H1 (cell line): ENCODE results near the gene ZSWIM7. TPM values are rescaled to one million over a fixed set of nuclear protein-coding genes. Genes with fewer than 3 reads are reported as not detected.

Experiments
- CTCF ChIA-PET: fragments of 300-600 bp; sonication (Branson Sonifier 250); formaldehyde crosslinking; loops from one replicate; lab custom pipeline; 2021; ENCODE audit not compliant: partially characterized antibody; lab: Charles Lee
- POLR2A ChIA-PET: fragments of 300-600 bp; sonication (Branson Sonifier 250); formaldehyde crosslinking; loops from one replicate; lab custom pipeline; 2021; ENCODE audit warnings: inconsistent platforms; ENCODE audit not compliant: partially characterized antibody; lab: Charles Lee
- DNase-seq, 2 experiments: peaks; one replicate each; pipeline versions ENCODE4 v3.0.0 to v3.0.0-alpha.2; 2010 to 2022; ENCODE audit warnings: low spot score in 2 of 2, low read depth in 1 of 2, mixed read lengths in 1 of 2
- FAIRE-seq: peaks from 2 replicates; lab custom pipeline; 2011; peaks lifted over from hg19 to GRCh38; lab: Jason Lieb, UNC
- H2AFZ ChIP-seq: 2 replicates; pipeline ENCODE4 v1.8.1; 2012; ENCODE audit warnings: low read length, inconsistent platforms
- H2AK5ac ChIP-seq: 2 replicates; pipeline ENCODE4 v1.6.1; 2013; ENCODE audit warnings: low read depth, low read length
- H2BK120ac ChIP-seq: replicated peaks from 2 replicates; pipeline ENCODE3; 2013; ENCODE audit warnings: low read depth, low read length, inconsistent platforms
- H2BK12ac ChIP-seq: 2 replicates; pipeline ENCODE4 v1.6.1; 2013; ENCODE audit warnings: low read depth, low read length
- H2BK15ac ChIP-seq: 2 replicates; pipeline ENCODE4 v1.6.1; 2013; ENCODE audit warnings: low read length
- H2BK20ac ChIP-seq: 2 replicates; pipeline ENCODE4 v1.6.1; 2013; ENCODE audit warnings: low read length
- H2BK5ac ChIP-seq: 2 replicates; pipeline ENCODE4 v1.6.1; 2013; ENCODE audit warnings: low read depth, low read length
- H3K14ac ChIP-seq: 2 replicates; pipeline ENCODE4 v1.6.1; 2013; ENCODE audit warnings: inconsistent platforms; ENCODE audit not compliant: insufficient read length
- H3K18ac ChIP-seq: 2 replicates; pipeline ENCODE4 v1.6.1; 2013; ENCODE audit warnings: low read length; ENCODE audit errors: extremely low read depth
- H3K23ac ChIP-seq: 2 replicates; pipeline ENCODE4 v1.6.1; 2013; ENCODE audit warnings: inconsistent platforms; ENCODE audit not compliant: insufficient read length
- H3K23me2 ChIP-seq: 2 replicates; pipeline ENCODE4 v1.6.1; 2013; ENCODE audit warnings: low read depth, low read length
- H3K27ac ChIP-seq: 2 replicates; pipeline ENCODE4 v1.6.1; 2011; ENCODE audit warnings: low read depth, low read length, inconsistent platforms
- H3K27me3 ChIP-seq, 4 experiments: replicated peaks in 1 of 4; 1 replicate in 1 of 4; 2 replicates in 3 of 4; pipeline versions ENCODE4 v1.6.1 to v1.8.1; 2011 to 2013; ENCODE audit warnings: low read length in 3 of 4, mild to moderate bottlenecking in 3 of 4, inconsistent platforms in 2 of 4, mixed read lengths in 2 of 4, moderate library complexity in 1 of 4; ENCODE audit not compliant: control insufficient read depth in 3 of 4, insufficient read depth in 3 of 4; ENCODE audit errors: extremely low read depth in 1 of 4
- H3K36me3 ChIP-seq, 4 experiments: 2 replicates each; pipeline versions ENCODE4 v1.6.1 to v1.8.1; 2011 to 2013; ENCODE audit warnings: mild to moderate bottlenecking in 4 of 4, low read length in 3 of 4, moderate library complexity in 2 of 4, control low read depth in 1 of 4, inconsistent platforms in 1 of 4; ENCODE audit not compliant: insufficient read depth in 4 of 4, control insufficient read depth in 2 of 4
- H3K4ac ChIP-seq: replicated peaks from 2 replicates; pipeline ENCODE3; 2013; ENCODE audit warnings: low read length, low read depth, mixed read lengths, inconsistent platforms; ENCODE audit not compliant: insufficient read length
- H3K4me1 ChIP-seq, 4 experiments: replicated peaks in 1 of 4; 1 replicate in 1 of 4; 2 replicates in 3 of 4; pipeline versions ENCODE4 v1.6.1 to v1.8.1; 2011 to 2013; ENCODE audit warnings: low read length in 3 of 4, inconsistent platforms in 2 of 4, mixed read lengths in 1 of 4; ENCODE audit not compliant: insufficient read depth in 4 of 4, control insufficient read depth in 3 of 4
- H3K4me2 ChIP-seq, 2 experiments: 2 replicates each; pipeline versions ENCODE4 v1.6.1 to v1.8.1; 2011 to 2013; ENCODE audit warnings: low read depth in 2 of 2, low read length in 2 of 2, control low read depth in 1 of 2, inconsistent platforms in 1 of 2, mild to moderate bottlenecking in 1 of 2; ENCODE audit not compliant: insufficient read depth in 1 of 2
- H3K4me3 ChIP-seq, 4 experiments: fragments of 200-600, 300-600 bp in 1 of 4; sonication (generic), shearing (Covaris generic), sonication (Bioruptor Twin) in 1 of 4; 2 replicates each; pipeline versions ENCODE4 v1.5.1 to v1.8.1; 2011 to 2016; ENCODE audit warnings: low read length in 4 of 4, low read depth in 3 of 4, control low read depth in 2 of 4, inconsistent platforms in 2 of 4, mild to moderate bottlenecking in 2 of 4, mixed read lengths in 1 of 4, moderate library complexity in 1 of 4; ENCODE audit not compliant: insufficient read depth in 2 of 4; ENCODE audit errors: extremely low read depth in 1 of 4
- H3K56ac ChIP-seq: replicated peaks from 2 replicates; pipeline ENCODE3; 2013; ENCODE audit warnings: low read depth, mild to moderate bottlenecking, mixed read lengths, low read length, inconsistent platforms; ENCODE audit not compliant: insufficient read length
- H3K79me1 ChIP-seq: 2 replicates; pipeline ENCODE4 v1.6.1; 2013; ENCODE audit warnings: low read depth, low read length, control low read depth
- H3K79me2 ChIP-seq, 2 experiments: 2 replicates each; pipeline versions ENCODE4 v1.6.1 to v1.8.1; 2012 to 2013; ENCODE audit warnings: low read length in 2 of 2, mild to moderate bottlenecking in 2 of 2, inconsistent platforms in 1 of 2; ENCODE audit not compliant: insufficient read depth in 2 of 2, control insufficient read depth in 1 of 2
- H3K9ac ChIP-seq, 4 experiments: replicated peaks in 1 of 4; 1 replicate in 1 of 4; 2 replicates in 3 of 4; pipeline versions ENCODE4 v1.6.1 to v1.8.1; 2011 to 2013; ENCODE audit warnings: low read depth in 3 of 4, low read length in 3 of 4, control low read depth in 2 of 4, mild to moderate bottlenecking in 2 of 4, moderate library complexity in 2 of 4, inconsistent platforms in 1 of 4; ENCODE audit errors: extremely low read depth in 1 of 4
- H3K9me3 ChIP-seq, 2 experiments: 2 replicates each; pipeline versions ENCODE4 v1.6.1 to v1.8.1; 2012 to 2013; ENCODE audit warnings: mild to moderate bottlenecking in 2 of 2, moderate library complexity in 2 of 2, control low read depth in 1 of 2, inconsistent platforms in 1 of 2, low read depth in 1 of 2, low read length in 1 of 2, mixed read lengths in 1 of 2; ENCODE audit not compliant: insufficient read depth in 2 of 2
- H4K20me1 ChIP-seq, 2 experiments: replicated peaks in 1 of 2; 2 replicates each; pipeline versions ENCODE3 to v1.8.1; 2011 to 2013; ENCODE audit warnings: inconsistent platforms in 2 of 2, low read length in 2 of 2, mild to moderate bottlenecking in 1 of 2; ENCODE audit not compliant: insufficient read depth in 2 of 2, control insufficient read depth in 1 of 2
- H4K5ac ChIP-seq: 2 replicates; pipeline ENCODE4 v1.6.1; 2013; ENCODE audit warnings: low read length, low read depth, mixed read lengths, inconsistent platforms; ENCODE audit not compliant: insufficient read length
- H4K8ac ChIP-seq: 2 replicates; pipeline ENCODE4 v1.8.0; 2013; ENCODE audit warnings: mild to moderate bottlenecking, moderate library complexity, low read length, inconsistent platforms; ENCODE audit not compliant: insufficient read depth; ENCODE audit errors: extremely low read depth
- H4K91ac ChIP-seq: replicated peaks from 2 replicates; pipeline ENCODE3; 2013; ENCODE audit warnings: low read length, mixed read lengths, inconsistent platforms; ENCODE audit not compliant: insufficient read length
- E2F6 ChIP-seq: IDR thresholded peaks from 2 replicates; pipeline ENCODE4 v1.6.1; 2012; ENCODE audit warnings: inconsistent platforms
- GABPA ChIP-seq: IDR thresholded peaks from 2 replicates; pipeline ENCODE4 v1.6.1; 2011; ENCODE audit warnings: mild to moderate bottlenecking, low read length, moderate library complexity, borderline replicate concordance; ENCODE audit not compliant: insufficient read depth
- POU5F1 ChIP-seq: IDR thresholded peaks from 2 replicates; pipeline ENCODE4 v1.6.1; 2011; ENCODE audit warnings: low read depth, mild to moderate bottlenecking, low read length, moderate library complexity
- RFX5 ChIP-seq: IDR thresholded peaks from 2 replicates; pipeline ENCODE4 v1.6.1; 2011; ENCODE audit warnings: low read depth, low read length, improper control_type of control experiment, borderline replicate concordance
- SRF ChIP-seq: IDR thresholded peaks from 2 replicates; pipeline ENCODE4 v1.6.1; 2011; ENCODE audit warnings: mild to moderate bottlenecking, low read depth, low read length, moderate library complexity
- SUZ12 ChIP-seq: fragments of 200-600 bp; sonication (generic); IDR thresholded peaks from 2 replicates; pipeline ENCODE4 v1.6.1; 2012; ENCODE audit warnings: mild to moderate bottlenecking, inconsistent platforms, low read length, moderate library complexity, mixed read lengths
- TAF7 ChIP-seq: optimal IDR thresholded peaks from 2 replicates; pipeline ENCODE3; 2011; ENCODE audit warnings: low read depth, mild to moderate bottlenecking, inconsistent platforms, low read length, moderate library complexity, borderline replicate concordance
- WGBS, 2 experiments: shearing (Covaris generic) in 1 of 2; methylation state at CpG; one replicate each; pipeline versions ENCODE4 v1.1.6 to v1.1.7; 2013 to 2015; ENCODE audit warnings: low lambda C conversion rate in 2 of 2, mixed read lengths in 2 of 2, inconsistent platforms in 1 of 2, low coverage in 1 of 2, missing lambda C conversion rate in 1 of 2; ENCODE audit not compliant: insufficient replicate concordance in 2 of 2, insufficient coverage in 1 of 2, insufficient read length in 1 of 2; ENCODE audit errors: extremely low coverage in 1 of 2, missing lambda C conversion rate in 1 of 2; 5-methylcytosine and 5-hydroxymethylcytosine counted together
- polyA plus RNA-seq, 7 experiments: library from polyadenylated mRNA; depleted of rRNA in 3 of 7; stranded (reverse) in 5 of 7; unstranded in 2 of 7; fragments of >200 nt in 5 of 7; fragments of 200-250 nt in 2 of 7; gene quantifications; 1 replicate in 5 of 7; 2 replicates in 1 of 7; 4 replicates in 1 of 7; pipeline versions ENCODE4 v1.2.1 to v1.2.3, GENCODE V29; 2011 to 2013; ENCODE audit warnings: missing spikeins in 2 of 7, mixed read lengths in 2 of 7
- total RNA-seq: library from RNA; stranded (reverse); fragmentation: NEBNext Ultra II Directional; extraction: Animal tissue kit (Norgen Biotek cat#: 25700); gene quantifications from 2 replicates; pipeline ENCODE4 v1.2.1, GENCODE V29; 2021

The ZSWIM7 gene
- total and polyA plus RNA-seq, 2 of the 8 experiments (the other 6 are each of a cell fraction or from before 2014, with no cell fraction given) = 39.3 to 57.7 TPM

GRCh38 chr17:16048811-16049449, 49.4 kb upstream of the ZSWIM7 start:
- CTCF ChIA-PET = interaction anchor here (0.6 kb wide), 1 partner anchor 1347 kb away, joined by 4 read pairs; no protein-coding TSS in a partner anchor
- H4K5ac ChIP-seq = no peak overlapping the region
- no peak overlapping the region for H3K4ac ChIP-seq
- POLR2A ChIA-PET = no interaction called here
- H3K4me2 ChIP-seq = no peak overlapping the region
- H2BK5ac ChIP-seq = no peak overlapping the region
- H2AFZ ChIP-seq = no peak overlapping the region
- no peak overlapping the region for H2BK15ac ChIP-seq
- H3K23me2 ChIP-seq = no peaks in the 10 kb centered on the region
- FAIRE-seq (no peak), DNase-seq (no peak)
- TF ChIP-seq RFX5 = no peak
- TF ChIP-seq SRF = no peak
- no peak for TF ChIP-seq GABPA
- TF ChIP-seq SUZ12 = no peak
- TF ChIP-seq POU5F1 = no peak
- TF ChIP-seq E2F6 = no peak
- TF ChIP-seq TAF7 = no peak
- no peaks in the 10 kb centered on the region for H3K27me3 ChIP-seq
- 92% methylated on average over 14 of the region's 14 CpGs; no CpG with 5 or more reads in 1 of the 2 experiments for WGBS, 2 experiments
- H3K56ac ChIP-seq = no peak overlapping the region
- no peak overlapping the region for H3K18ac ChIP-seq
- H3K23ac ChIP-seq = no peak overlapping the region
- no peak overlapping the region for H3K9ac ChIP-seq
- H2BK20ac ChIP-seq = no peak overlapping the region
- H3K27ac ChIP-seq = no peak overlapping the region
- H3K4me3 ChIP-seq = no peak overlapping the region
- H2AK5ac ChIP-seq = no peak overlapping the region
- no peak overlapping the region for H4K91ac ChIP-seq
- H3K14ac ChIP-seq = no peak overlapping the region
- no peak overlapping the region for H2BK120ac ChIP-seq
- H3K79me2 ChIP-seq = peaks cover 0 to 4% of the 10 kb centered on the region in 2 experiments; a peak in 1 of 4 replicates
- peaks cover 5 to 36% (median 16%) of the 10 kb centered on the region in 4 experiments; a peak in 7 of 8 replicates for H3K36me3 ChIP-seq
- peaks cover 0 to 9% (median 4%) of the 10 kb centered on the region in 4 experiments; a peak in 3 of 7 replicates for H3K4me1 ChIP-seq
- no peaks in the 10 kb centered on the region for H3K9me3 ChIP-seq
- H4K8ac ChIP-seq = no peak overlapping the region
- H2BK12ac ChIP-seq = no peak overlapping the region
- no peaks in the 10 kb centered on the region for H3K79me1 ChIP-seq
- peaks cover 0 to 3% of the 10 kb centered on the region in 2 experiments for H4K20me1 ChIP-seq
